ENCODE data around the gene RABGAP1L.

Gene RABGAP1L

GRCh38 chr1:174217248-174217647 is 57.9 kb downstream of the RABGAP1L start:
- Histone ChIP-seq H3K36me3 (ENCODE audit: control insufficient read depth, insufficient read depth, low read length) (peaks cover 3% of the 10 kb centered on the region), H3K9me3 (ENCODE audit: control insufficient read depth, low read length) (no peaks in the 10 kb centered on the region), H3K4me1 (ENCODE audit: control insufficient read depth, insufficient read depth, low read length, poor library complexity, severe bottlenecking) (no peaks in the 10 kb centered on the region), H3K27me3 (replicated peaks; ENCODE audit: control insufficient read depth, insufficient read depth, low read length, poor library complexity, severe bottlenecking) (no peaks in the 10 kb centered on the region), H3K27ac (ENCODE audit: insufficient read depth, low read length, poor library complexity, severe bottlenecking) (no peak overlapping the region), H3K4me3 (ENCODE audit: insufficient read depth, low read depth, low read length, poor library complexity, severe bottlenecking) (no peak overlapping the region)
- no peak for DNase-seq

- no peaks in the 10 kb centered on the region for H3K9me3 ChIP-seq (ENCODE audit: control insufficient read depth, low read length)
- no peak overlapping the region for H3K4me3 ChIP-seq (ENCODE audit: insufficient read depth, low read depth, low read length, poor library complexity, severe bottlenecking)
- no peak overlapping the region for H3K27ac ChIP-seq (ENCODE audit: insufficient read depth, low read length, poor library complexity, severe bottlenecking)
- no peak for DNase-seq
- H3K36me3 ChIP-seq (ENCODE audit: control insufficient read depth, insufficient read depth, low read length): peaks cover 4% of the 10 kb centered on the region
- no peaks in the 10 kb centered on the region for H3K27me3 ChIP-seq (replicated peaks; ENCODE audit: control insufficient read depth, insufficient read depth, low read length, poor library complexity, severe bottlenecking)
- H3K4me1 ChIP-seq (ENCODE audit: control insufficient read depth, insufficient read depth, low read length, poor library complexity, severe bottlenecking): no peaks in the 10 kb centered on the region
Measured at GRCh38 chr1:174217787-174218574, 58.7 kb downstream of the RABGAP1L start.

- H3K9me3 ChIP-seq (ENCODE audit: control insufficient read depth, low read length): no peaks in the 10 kb centered on the region
- DNase-seq: no peak
- no peak overlapping the region for H3K4me3 ChIP-seq (ENCODE audit: insufficient read depth, low read depth, low read length, poor library complexity, severe bottlenecking)
- no peaks in the 10 kb centered on the region for H3K27me3 ChIP-seq (replicated peaks; ENCODE audit: control insufficient read depth, insufficient read depth, low read length, poor library complexity, severe bottlenecking)
- H3K4me1 ChIP-seq (ENCODE audit: control insufficient read depth, insufficient read depth, low read length, poor library complexity, severe bottlenecking): no peaks in the 10 kb centered on the region
- H3K27ac ChIP-seq (ENCODE audit: insufficient read depth, low read length, poor library complexity, severe bottlenecking): no peak overlapping the region
- H3K36me3 ChIP-seq (ENCODE audit: control insufficient read depth, insufficient read depth, low read length): peaks cover 4% of the 10 kb centered on the region
Measured at GRCh38 chr1:174218983-174219382, 59.7 kb downstream of the RABGAP1L start.

- Histone ChIP-seq H3K9me3 (ENCODE audit: control insufficient read depth, low read length) (no peaks in the 10 kb centered on the region), H3K4me1 (ENCODE audit: control insufficient read depth, insufficient read depth, low read length, poor library complexity, severe bottlenecking) (no peaks in the 10 kb centered on the region), H3K36me3 (ENCODE audit: control insufficient read depth, insufficient read depth, low read length) (peaks cover 4% of the 10 kb centered on the region), H3K4me3 (ENCODE audit: insufficient read depth, low read depth, low read length, poor library complexity, severe bottlenecking) (no peak overlapping the region), H3K27me3 (replicated peaks; ENCODE audit: control insufficient read depth, insufficient read depth, low read length, poor library complexity, severe bottlenecking) (no peaks in the 10 kb centered on the region), H3K27ac (ENCODE audit: insufficient read depth, low read length, poor library complexity, severe bottlenecking) (no peak overlapping the region)
- DNase-seq: no peak
Measured at GRCh38 chr1:174219606-174220370, 60.5 kb downstream of the RABGAP1L start.

GRCh38 chr1:174221681-174222080 is 62.4 kb downstream of the RABGAP1L start:
- no peaks in the 10 kb centered on the region for H3K4me1 ChIP-seq (ENCODE audit: control insufficient read depth, insufficient read depth, low read length, poor library complexity, severe bottlenecking)
- H3K27ac ChIP-seq (ENCODE audit: insufficient read depth, low read length, poor library complexity, severe bottlenecking): no peak overlapping the region
- no peak for DNase-seq
- no peaks in the 10 kb centered on the region for H3K27me3 ChIP-seq (replicated peaks; ENCODE audit: control insufficient read depth, insufficient read depth, low read length, poor library complexity, severe bottlenecking)
- no peak overlapping the region for H3K4me3 ChIP-seq (ENCODE audit: insufficient read depth, low read depth, low read length, poor library complexity, severe bottlenecking)
- H3K36me3 ChIP-seq (ENCODE audit: control insufficient read depth, insufficient read depth, low read length): peaks cover 4% of the 10 kb centered on the region
- H3K9me3 ChIP-seq (ENCODE audit: control insufficient read depth, low read length): no peaks in the 10 kb centered on the region

- Histone ChIP-seq H3K4me3 (ENCODE audit: insufficient read depth, low read depth, low read length, poor library complexity, severe bottlenecking) (no peak overlapping the region), H3K9me3 (ENCODE audit: control insufficient read depth, low read length) (no peaks in the 10 kb centered on the region), H3K27ac (ENCODE audit: insufficient read depth, low read length, poor library complexity, severe bottlenecking) (no peak overlapping the region), H3K27me3 (replicated peaks; ENCODE audit: control insufficient read depth, insufficient read depth, low read length, poor library complexity, severe bottlenecking) (no peaks in the 10 kb centered on the region), H3K4me1 (ENCODE audit: control insufficient read depth, insufficient read depth, low read length, poor library complexity, severe bottlenecking) (no peaks in the 10 kb centered on the region), H3K36me3 (ENCODE audit: control insufficient read depth, insufficient read depth, low read length) (peaks cover 4% of the 10 kb centered on the region)
- no peak for DNase-seq
Measured at GRCh38 chr1:174222166-174222949, 63.0 kb downstream of the RABGAP1L start.

GRCh38 chr1:174224641-174225040 is 65.3 kb downstream of the RABGAP1L start:
- no peaks in the 10 kb centered on the region for H3K4me1 ChIP-seq (ENCODE audit: control insufficient read depth, insufficient read depth, low read length, poor library complexity, severe bottlenecking)
- H3K9me3 ChIP-seq (ENCODE audit: control insufficient read depth, low read length): no peaks in the 10 kb centered on the region
- no peak overlapping the region for H3K4me3 ChIP-seq (ENCODE audit: insufficient read depth, low read depth, low read length, poor library complexity, severe bottlenecking)
- no peaks in the 10 kb centered on the region for H3K27me3 ChIP-seq (replicated peaks; ENCODE audit: control insufficient read depth, insufficient read depth, low read length, poor library complexity, severe bottlenecking)
- no peak for DNase-seq
- H3K27ac ChIP-seq (ENCODE audit: insufficient read depth, low read length, poor library complexity, severe bottlenecking): no peak overlapping the region
- peaks cover 4% of the 10 kb centered on the region for H3K36me3 ChIP-seq (ENCODE audit: control insufficient read depth, insufficient read depth, low read length)

GRCh38 chr1:174225499-174226204 is 66.3 kb downstream of the RABGAP1L start:
- Histone ChIP-seq H3K4me1 (ENCODE audit: control insufficient read depth, insufficient read depth, low read length, poor library complexity, severe bottlenecking) (no peaks in the 10 kb centered on the region), H3K36me3 (ENCODE audit: control insufficient read depth, insufficient read depth, low read length) (peaks cover 4% of the 10 kb centered on the region), H3K9me3 (ENCODE audit: control insufficient read depth, low read length) (no peaks in the 10 kb centered on the region), H3K27ac (ENCODE audit: insufficient read depth, low read length, poor library complexity, severe bottlenecking) (no peak overlapping the region), H3K4me3 (ENCODE audit: insufficient read depth, low read depth, low read length, poor library complexity, severe bottlenecking) (no peak overlapping the region), H3K27me3 (replicated peaks; ENCODE audit: control insufficient read depth, insufficient read depth, low read length, poor library complexity, severe bottlenecking) (no peaks in the 10 kb centered on the region)
- no peak for DNase-seq

- H3K36me3 ChIP-seq (ENCODE audit: control insufficient read depth, insufficient read depth, low read length): peaks cover 17% of the 10 kb centered on the region
- H3K27ac ChIP-seq (ENCODE audit: insufficient read depth, low read length, poor library complexity, severe bottlenecking): no peak overlapping the region
- no peaks in the 10 kb centered on the region for H3K4me1 ChIP-seq (ENCODE audit: control insufficient read depth, insufficient read depth, low read length, poor library complexity, severe bottlenecking)
- no peak overlapping the region for H3K4me3 ChIP-seq (ENCODE audit: insufficient read depth, low read depth, low read length, poor library complexity, severe bottlenecking)
- no peak for DNase-seq
- no peaks in the 10 kb centered on the region for H3K9me3 ChIP-seq (ENCODE audit: control insufficient read depth, low read length)
- H3K27me3 ChIP-seq (replicated peaks; ENCODE audit: control insufficient read depth, insufficient read depth, low read length, poor library complexity, severe bottlenecking): no peaks in the 10 kb centered on the region
Measured at GRCh38 chr1:174230399-174230798, 71.1 kb downstream of the RABGAP1L start.

Data from effector memory CD4-positive, alpha-beta T cell (primary cell).